Measurements from ENCODE around the gene CLTB. TPM values are rescaled to one million over a fixed set of nuclear protein-coding genes. Genes with fewer than 3 reads are reported as not detected.
A peak's percentile ranks its signal among the peaks of the same experiment; 100 is the strongest.

The CLTB gene
- polyA plus RNA-seq, 3 donors, result 63.2 to 87.6 (median 75.2) TPM

- no peaks in the 10 kb centered on the region for H3K9me3 ChIP-seq (replicated peaks in 1 of 2; ENCODE audit: control insufficient read depth in 1 of 2, insufficient read depth in 1 of 2, low read length in 2 of 2)
- intact Hi-C loops (cut with micrococcal nuclease), result no loop called here
- H3K4me3 ChIP-seq (replicated peaks in 1 of 3; ENCODE audit: low read depth in 2 of 3, low read length in 3 of 3), result no peak overlapping the region
- no peak overlapping the region for H3K4me2 ChIP-seq (replicated peaks; ENCODE audit: extremely low read depth, low read length, poor library complexity, severe bottlenecking)
- H3K9ac ChIP-seq (ENCODE audit: insufficient read depth, low read length, poor library complexity, severe bottlenecking), result no peak overlapping the region
- Mint-ChIP-seq H3K36me3 (peaks cover 11 to 37% of the 10 kb centered on the region in 2 donors), H3K27me3 (ENCODE audit: low read depth in 3 of 3) (no peaks in the 10 kb centered on the region), H3K4me1 (peaks cover 26% of the 10 kb centered on the region), H3K9me3 (no peaks in the 10 kb centered on the region), H3K27ac (peak overlapping the region in 1 of 7 donors; percentile 26), H3K4me3 (no peak overlapping the region)
- H3K27ac ChIP-seq (ENCODE audit: low read depth in 1 of 2, low read length in 2 of 2), result no peak overlapping the region
- no peak for DNase-seq
- peaks cover 3 to 25% of the 10 kb centered on the region in 2 donors for H3K36me3 ChIP-seq (replicated peaks in 1 of 2; ENCODE audit: control insufficient read depth in 1 of 2, insufficient read depth in 2 of 2, low read length in 2 of 2)
- WGBS (ENCODE audit: insufficient coverage), result 100% methylated on average over 1 of the region's 7 CpGs
- H3K4me1 ChIP-seq (ENCODE audit: control insufficient read depth in 1 of 2, insufficient read depth in 2 of 2, low read length in 2 of 2), result peaks cover 14 to 22% of the 10 kb centered on the region in 2 donors
- H3K27me3 ChIP-seq (ENCODE audit: control insufficient read depth in 2 of 2, insufficient read depth in 2 of 2, low read length in 2 of 2), result no peaks in the 10 kb centered on the region
- no peak overlapping the region for H2AFZ ChIP-seq (ENCODE audit: insufficient read depth, low read depth, low read length, poor library complexity, severe bottlenecking)
- H3K79me2 ChIP-seq (ENCODE audit: insufficient read depth, low read length), result peaks cover 89% of the 10 kb centered on the region
- no peak for TF ChIP-seq CTCF (IDR thresholded peaks at IDR 0.05)
- peaks cover 93% of the 10 kb centered on the region for H4K20me1 ChIP-seq (ENCODE audit: insufficient read depth, low read length)
Observed at GRCh38 chr5:176463113-176463764, 46.9 kb upstream of the CLTB start.

- Histone ChIP-seq H3K9me3 (replicated peaks in 1 of 2; ENCODE audit: control insufficient read depth in 1 of 2, insufficient read depth in 1 of 2, low read length in 2 of 2) (no peaks in the 10 kb centered on the region), H3K27ac (ENCODE audit: low read depth in 1 of 2, low read length in 2 of 2) (no peak overlapping the region), H3K36me3 (replicated peaks in 1 of 2; ENCODE audit: control insufficient read depth in 1 of 2, insufficient read depth in 2 of 2, low read length in 2 of 2) (peaks cover 3 to 25% of the 10 kb centered on the region in 2 donors), H2AFZ (ENCODE audit: insufficient read depth, low read depth, low read length, poor library complexity, severe bottlenecking) (no peak overlapping the region), H3K79me2 (ENCODE audit: insufficient read depth, low read length) (peaks cover 95% of the 10 kb centered on the region), H4K20me1 (ENCODE audit: insufficient read depth, low read length) (peaks cover 92% of the 10 kb centered on the region), H3K4me2 (replicated peaks; ENCODE audit: extremely low read depth, low read length, poor library complexity, severe bottlenecking) (no peak overlapping the region), H3K27me3 (ENCODE audit: control insufficient read depth in 2 of 2, insufficient read depth in 2 of 2, low read length in 2 of 2) (no peaks in the 10 kb centered on the region), H3K4me3 (replicated peaks in 1 of 3; ENCODE audit: low read depth in 2 of 3, low read length in 3 of 3) (no peak overlapping the region), H3K9ac (ENCODE audit: insufficient read depth, low read length, poor library complexity, severe bottlenecking) (no peak overlapping the region), H3K4me1 (ENCODE audit: control insufficient read depth in 1 of 2, insufficient read depth in 2 of 2, low read length in 2 of 2) (peaks cover 4 to 9% of the 10 kb centered on the region in 2 donors)
- intact Hi-C loops (cut with micrococcal nuclease), result no loop called here
- TF ChIP-seq CTCF (IDR thresholded peaks at IDR 0.05), result no peak
- Mint-ChIP-seq H3K4me1 (peaks cover 22% of the 10 kb centered on the region), H3K27ac (no peak overlapping the region), H3K36me3 (peaks cover 11 to 36% of the 10 kb centered on the region in 2 donors), H3K27me3 (ENCODE audit: low read depth in 3 of 3) (no peaks in the 10 kb centered on the region), H3K9me3 (no peaks in the 10 kb centered on the region), H3K4me3 (no peak overlapping the region)
- no peak for DNase-seq
- no CpG with 5 or more reads among the region's 2 CpGs for WGBS (ENCODE audit: insufficient coverage)
Observed at GRCh38 chr5:176461349-176461748, 45.0 kb upstream of the CLTB start.
